OCI-LY3 (cell line): ENCODE measurements around the gene RNPEPL1.
"Not testable (repeated sequence)": the region's sequence is repeated elsewhere in the genome, so short reads cannot be mapped to it uniquely, and the experiment has no call there.

Experiments
- H2AFZ ChIP-seq: fragments of 200-600, 300-600 bp; shearing (Covaris generic); 2 replicates; pipeline ENCODE4 v1.6.0; 2014; ENCODE audit warnings: antibody characterized with exemption, low read depth, low read length
- H3K27ac ChIP-seq: fragments of 200-600, 300-600 bp; sonication (generic); 2 replicates; pipeline ENCODE4 v1.5.1; 2014; ENCODE audit warnings: mild to moderate bottlenecking, low read length, moderate library complexity, mixed read lengths
- H3K27me3 ChIP-seq: fragments of 200-600, 300-600 bp; sonication (generic); 2 replicates; pipeline ENCODE4 v1.6.1; 2014; ENCODE audit warnings: low read depth, low read length, mixed read lengths
- H3K36me3 ChIP-seq: fragments of 200-600, 300-600 bp; sonication (generic); replicated peaks from 2 replicates; pipeline ENCODE3; 2014; ENCODE audit warnings: low read depth, low read length, mixed read lengths
- H3K4me1 ChIP-seq: fragments of 300-600, 200-600 bp; sonication (generic); 2 replicates; pipeline ENCODE4 v1.6.1; 2014; ENCODE audit warnings: low read length, mixed read lengths
- H3K4me2 ChIP-seq: fragments of 200-600, 300-600 bp; sonication (generic); 2 replicates; pipeline ENCODE4 v1.6.1; 2014; ENCODE audit warnings: low read length, mixed read lengths
- H3K4me3 ChIP-seq: fragments of 300-600, 200-600 bp; sonication (generic); 2 replicates; pipeline ENCODE4 v1.5.1; 2014; ENCODE audit warnings: antibody characterized with exemption, mild to moderate bottlenecking, low read length, moderate library complexity
- H3K79me2 ChIP-seq: fragments of 300-600, 200-600 bp; shearing (Covaris generic); 2 replicates; pipeline ENCODE4 v1.6.1; 2014; ENCODE audit warnings: mild to moderate bottlenecking, low read length, mixed read lengths
- H3K9ac ChIP-seq: fragments of 300-600, 200-600 bp; shearing (Covaris generic); 2 replicates; pipeline ENCODE4 v1.6.0; 2014; ENCODE audit warnings: mild to moderate bottlenecking, low read length, moderate library complexity
- H3K9me3 ChIP-seq: fragments of 200-600, 300-600 bp; shearing (Covaris generic); 2 replicates; pipeline ENCODE4 v1.6.1; 2014; ENCODE audit warnings: low read length, mixed read lengths; ENCODE audit not compliant: insufficient read depth
- H4K20me1 ChIP-seq: fragments of 200-600, 300-600 bp; sonication (generic); 2 replicates; pipeline ENCODE4 v1.6.1; 2016; ENCODE audit warnings: low read length, mixed read lengths; ENCODE audit not compliant: insufficient read depth
- CTCF ChIP-seq: fragments of 200-600, 300-600 bp; sonication (generic); IDR thresholded peaks from 2 replicates; pipeline ENCODE4 v1.5.1; 2014; ENCODE audit warnings: antibody characterized with exemption, low read length, low read depth
- EZH2phosphoT487 ChIP-seq: fragments of 200-600 bp; shearing (Covaris generic); IDR thresholded peaks from 2 replicates; pipeline ENCODE4 v1.6.1; 2018; ENCODE audit warnings: antibody characterized with exemption, mixed run types, low read depth

Gene RNPEPL1

GRCh38 chr2:240531038-240531437, 37.2 kb upstream of the RNPEPL1 start:
- Histone ChIP-seq H3K9ac (no peak overlapping the region), H3K27ac (no peak overlapping the region), H3K4me1 (no peaks in the 10 kb centered on the region), H3K4me2 (no peak overlapping the region), H3K9me3 (peaks cover 10% of the 10 kb centered on the region; the same call in 1 of the 2 replicates), H3K27me3 (no peaks in the 10 kb centered on the region), H3K4me3 (no peak overlapping the region), H4K20me1 (no peaks in the 10 kb centered on the region), H2AFZ (no peak overlapping the region), H3K79me2 (no peaks in the 10 kb centered on the region; the same call in 1 of the 2 replicates), H3K36me3 (peaks cover 56% of the 10 kb centered on the region)
- TF ChIP-seq CTCF, result no peak
- TF ChIP-seq EZH2phosphoT487, result no peak

- H3K9me3 ChIP-seq, result peaks cover 7% of the 10 kb centered on the region; the same call in 1 of the 2 replicates
- no peak overlapping the region for H2AFZ ChIP-seq
- no peaks in the 10 kb centered on the region for H3K27me3 ChIP-seq
- no peak for TF ChIP-seq CTCF
- TF ChIP-seq EZH2phosphoT487, result no peak
- H3K36me3 ChIP-seq, result peaks cover 45% of the 10 kb centered on the region
- no peaks in the 10 kb centered on the region for H4K20me1 ChIP-seq
- H3K4me1 ChIP-seq, result no peaks in the 10 kb centered on the region
- H3K27ac ChIP-seq, result no peak overlapping the region
- H3K79me2 ChIP-seq, result no peaks in the 10 kb centered on the region; the same call in 1 of the 2 replicates
- H3K9ac ChIP-seq, result no peak overlapping the region
- no peak overlapping the region for H3K4me2 ChIP-seq
- no peak overlapping the region for H3K4me3 ChIP-seq
Observed at GRCh38 chr2:240532031-240532775, 36.1 kb upstream of the RNPEPL1 start.

GRCh38 chr2:240538031-240538780, 30.1 kb upstream of the RNPEPL1 start:
- Histone ChIP-seq H2AFZ (no peak overlapping the region), H4K20me1 (no peaks in the 10 kb centered on the region), H3K9me3 (no peaks in the 10 kb centered on the region), H3K36me3 (peaks cover 25% of the 10 kb centered on the region), H3K79me2 (no peaks in the 10 kb centered on the region; the same call in 1 of the 2 replicates), H3K27ac (no peak overlapping the region), H3K4me1 (no peaks in the 10 kb centered on the region), H3K4me3 (no peak overlapping the region), H3K9ac (no peak overlapping the region), H3K27me3 (no peaks in the 10 kb centered on the region), H3K4me2 (no peak overlapping the region)
- no peak for TF ChIP-seq EZH2phosphoT487
- TF ChIP-seq CTCF, result no peak

DNA sequence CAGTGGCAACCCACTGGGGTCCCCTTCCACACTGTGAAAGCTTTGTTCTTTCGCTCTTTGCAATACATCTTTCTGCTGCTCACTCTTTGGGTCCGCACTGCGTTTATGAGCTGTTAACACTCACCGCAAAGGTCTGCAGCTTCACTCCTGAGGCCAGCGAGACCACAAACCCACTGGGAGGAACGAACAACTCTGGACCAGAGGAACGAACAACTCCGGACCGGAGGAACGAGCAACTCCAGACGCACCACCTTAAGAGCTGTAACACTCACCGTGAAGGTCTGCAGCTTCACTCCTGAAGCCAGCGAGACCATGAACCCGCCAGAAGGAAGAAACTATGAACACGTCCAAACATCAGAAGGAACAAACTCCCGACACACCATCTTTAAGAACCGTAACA, 29.2 kb upstream of the RNPEPL1 start:
- H3K36me3 ChIP-seq, result peaks cover 21% of the 10 kb centered on the region
- not testable (repeated sequence) for H3K27ac ChIP-seq, H2AFZ ChIP-seq, H3K9ac ChIP-seq, H3K27me3 ChIP-seq, H3K4me1 ChIP-seq, H3K79me2 ChIP-seq, H3K4me3 ChIP-seq, H3K9me3 ChIP-seq, H3K4me2 ChIP-seq, H4K20me1 ChIP-seq
